ENCODE results near the gene PDCD10.

Gene PDCD10

DNA sequence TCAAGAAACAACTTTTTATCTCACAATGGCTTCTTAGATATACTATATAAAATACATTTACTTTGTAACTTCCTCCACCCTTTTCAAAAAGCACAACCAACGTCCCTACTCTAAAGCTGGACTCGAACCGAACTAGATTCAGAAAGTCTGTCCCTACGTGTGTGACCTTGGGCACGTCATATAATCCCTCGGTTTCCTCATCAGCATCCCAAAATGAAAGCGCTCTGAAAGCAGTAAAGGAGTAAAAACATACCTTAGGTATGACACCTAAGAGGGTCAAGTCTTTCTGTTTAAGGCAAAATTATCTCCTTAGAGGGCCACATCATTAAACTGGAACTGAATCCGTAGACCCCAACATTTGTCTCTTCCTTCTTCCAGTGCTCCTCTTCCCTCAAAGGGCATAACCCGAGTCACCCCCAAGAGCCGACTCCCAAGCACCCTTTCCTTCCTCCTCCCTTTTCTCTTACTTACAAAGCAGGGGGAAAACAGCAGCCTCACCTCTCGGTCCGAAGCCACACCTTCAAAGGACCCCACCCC lies 663 bp downstream of the PDCD10 start:
- no peak for DNase-seq

DNA sequence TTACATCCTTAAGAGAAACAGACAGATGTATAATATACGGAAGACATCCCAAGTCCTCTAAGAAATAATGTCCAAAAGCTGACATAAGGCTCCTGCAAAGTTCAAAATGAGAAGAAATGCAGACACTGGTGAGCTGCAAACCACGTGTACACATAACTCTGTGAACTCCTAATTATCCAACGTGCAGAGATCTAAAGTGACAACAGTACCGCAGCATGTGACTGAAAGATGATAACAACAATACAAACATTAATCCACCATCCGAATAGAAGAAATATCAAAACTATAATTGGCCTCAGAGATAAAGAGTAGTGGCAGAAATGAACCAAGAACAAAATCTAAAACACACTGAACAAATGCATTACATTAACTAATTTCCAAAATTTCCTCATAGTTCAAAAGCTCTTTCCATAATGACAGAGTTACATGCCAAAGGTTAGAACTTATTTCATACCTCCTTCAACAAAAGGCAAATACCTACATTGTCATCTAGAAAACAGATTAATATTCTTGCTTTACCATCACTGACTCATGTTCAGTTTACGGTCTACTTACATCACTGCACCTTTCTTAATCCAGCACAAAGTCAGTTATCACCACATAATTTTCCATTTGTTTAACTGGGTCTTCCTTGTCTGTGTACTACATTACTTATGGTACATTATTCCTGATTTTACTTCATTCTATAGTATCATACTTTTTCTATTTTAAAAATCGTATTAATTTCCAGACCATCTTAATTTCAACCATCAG lies 2.2 kb downstream of the PDCD10 start:
- DNase-seq, result no peak

DNA sequence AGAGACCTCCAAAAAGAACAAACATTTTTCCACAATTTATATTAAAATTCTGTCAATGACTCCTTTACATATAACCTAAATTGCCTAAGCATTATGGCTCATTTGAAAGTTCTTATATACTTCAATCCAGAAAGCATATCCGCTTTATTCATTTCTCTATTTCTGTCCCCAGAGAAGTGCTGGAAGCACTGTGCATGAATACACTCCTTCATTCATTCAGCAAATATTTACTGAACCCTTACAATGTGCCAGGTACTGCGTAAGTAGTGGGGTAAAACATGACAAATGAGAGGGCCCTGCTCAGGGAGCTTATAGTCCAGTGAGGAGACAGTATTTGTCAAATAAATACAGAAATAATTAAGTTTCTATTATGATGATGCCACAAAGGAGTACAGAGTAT lies 3.3 kb downstream of the PDCD10 start:
- DNase-seq, result peak; percentile 84

DNA sequence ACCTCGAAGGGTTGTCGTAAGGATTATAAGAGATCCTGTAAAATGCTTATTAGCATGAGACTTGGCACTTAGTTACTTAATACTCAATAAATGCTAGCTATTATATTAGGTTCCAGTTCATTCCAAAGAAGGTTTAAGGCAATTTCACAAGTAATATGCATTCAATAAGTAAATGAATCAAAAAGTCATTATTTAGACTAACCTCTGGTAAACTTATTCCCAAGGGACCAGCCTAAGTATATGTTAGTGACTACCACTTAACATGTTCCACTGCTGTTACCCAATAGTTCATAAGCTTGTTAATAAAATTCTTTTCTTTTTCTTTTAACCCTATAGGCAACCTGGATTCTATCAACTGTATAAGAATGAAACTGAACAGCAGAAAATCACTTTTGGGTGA lies 5.1 kb downstream of the PDCD10 start:
- no peak for DNase-seq

DNA sequence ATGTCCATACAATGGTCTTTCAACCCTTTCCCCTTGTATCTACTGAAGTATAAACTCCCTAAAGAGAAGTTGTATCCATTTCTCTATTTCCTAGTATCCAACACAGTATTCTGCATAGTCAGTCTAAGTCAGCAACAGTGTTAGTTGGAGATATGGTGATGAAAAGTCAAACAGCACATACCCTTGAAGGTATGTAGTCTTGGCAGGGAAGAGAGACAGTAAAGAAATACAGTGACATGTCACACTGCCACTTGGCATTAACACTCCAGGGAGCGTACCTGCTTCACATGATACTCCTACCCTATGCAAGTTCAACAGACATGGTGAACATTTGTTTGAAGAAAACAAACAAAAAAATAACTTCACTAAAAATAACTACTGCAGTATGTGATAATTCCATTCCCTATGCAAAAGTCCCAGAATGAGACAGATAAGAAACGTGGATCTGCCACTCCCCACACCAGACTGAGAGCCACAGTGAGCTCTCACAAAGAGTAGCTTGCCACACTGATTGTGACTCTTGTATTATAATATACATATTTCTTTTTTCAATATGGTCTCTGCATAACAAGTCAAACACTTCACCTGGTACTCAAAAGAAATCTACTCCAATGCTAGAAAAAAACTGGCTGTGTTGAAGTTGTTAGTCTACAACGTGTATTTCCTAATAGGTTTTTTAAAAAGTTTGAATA lies 5.9 kb downstream of the PDCD10 start:
- no peak for DNase-seq

DNA sequence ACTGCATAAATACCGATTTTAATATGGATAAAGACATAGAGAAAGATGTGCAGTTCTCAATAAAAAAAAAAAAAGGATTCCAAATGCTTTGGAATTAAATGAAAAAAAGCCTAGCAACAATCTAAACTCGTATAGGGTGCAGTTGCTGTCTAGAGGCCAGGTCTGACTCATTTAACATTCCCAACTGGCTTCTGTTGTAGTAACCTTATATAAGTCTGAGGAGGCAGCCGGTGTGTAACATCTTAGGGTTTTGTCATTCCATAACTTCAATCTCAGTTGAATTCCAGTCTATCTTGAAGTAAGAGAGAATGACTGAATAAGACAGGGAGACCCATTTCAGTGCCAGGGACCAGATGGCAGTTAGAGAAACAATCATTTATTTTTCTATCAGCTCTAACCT lies 6.5 kb downstream of the PDCD10 start:
- DNase-seq, result no peak

DNA sequence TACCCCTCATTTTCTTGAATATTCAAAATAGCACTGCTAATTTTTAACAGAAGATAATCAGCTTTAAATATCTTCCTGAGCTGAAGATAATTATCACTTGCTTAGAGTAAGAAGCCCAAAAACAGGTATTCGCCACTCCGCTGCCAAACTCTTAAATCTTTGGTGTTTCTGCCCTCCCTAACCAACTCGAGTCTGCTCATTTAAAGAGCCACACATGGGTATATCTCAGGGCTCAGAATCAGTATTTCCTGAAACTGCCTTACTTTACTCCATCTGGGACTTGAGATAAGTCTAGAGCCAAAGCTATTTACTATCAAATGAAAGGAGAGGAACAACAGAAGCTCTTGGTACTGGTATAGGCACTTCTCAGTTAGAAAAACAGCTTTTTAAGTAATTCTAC lies 10.8 kb downstream of the PDCD10 start:
- no peak for DNase-seq

DNA sequence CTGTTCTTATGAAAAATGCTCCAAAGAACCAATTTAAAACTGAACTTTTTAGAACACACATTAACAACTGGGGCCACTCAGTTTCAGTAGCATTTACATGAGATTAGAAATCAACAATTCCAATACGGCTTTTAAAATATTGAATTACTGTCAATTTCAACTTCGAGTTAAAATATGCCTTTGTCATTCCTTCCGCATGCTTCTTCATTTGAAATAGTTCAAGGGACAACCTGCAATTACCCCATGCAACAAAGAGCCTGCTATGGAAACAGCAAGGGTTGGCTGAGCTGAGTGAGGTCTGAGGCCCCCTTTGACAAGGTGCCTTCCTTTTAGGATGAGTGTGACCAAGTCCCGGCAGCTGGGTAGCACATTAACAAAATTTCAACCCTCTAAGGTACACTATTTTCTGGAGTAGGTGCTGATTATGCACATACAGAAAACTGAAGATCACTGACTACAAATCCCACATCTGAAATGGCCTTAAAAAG lies 11.6 kb downstream of the PDCD10 start:
- DNase-seq, result no peak

DNA sequence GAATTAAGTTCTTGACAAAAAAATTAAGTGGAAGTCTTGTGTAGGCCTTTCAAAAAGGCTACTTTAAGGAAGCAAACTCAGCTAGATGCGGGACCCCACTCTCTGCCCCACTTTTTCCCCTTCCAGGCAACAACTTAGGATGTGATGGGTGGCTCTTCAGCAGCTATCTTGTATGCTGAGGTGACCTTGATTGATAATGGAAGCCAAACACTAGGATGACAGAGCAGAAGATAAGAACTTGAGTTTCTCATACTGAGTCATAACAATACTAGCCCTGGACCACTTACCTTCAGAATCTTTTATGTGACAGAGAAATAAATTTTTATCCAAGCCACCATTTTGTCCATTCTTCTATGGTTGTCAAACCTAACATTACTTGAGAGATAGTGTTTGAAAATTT lies 16.1 kb downstream of the PDCD10 start:
- no peak for DNase-seq

DNA sequence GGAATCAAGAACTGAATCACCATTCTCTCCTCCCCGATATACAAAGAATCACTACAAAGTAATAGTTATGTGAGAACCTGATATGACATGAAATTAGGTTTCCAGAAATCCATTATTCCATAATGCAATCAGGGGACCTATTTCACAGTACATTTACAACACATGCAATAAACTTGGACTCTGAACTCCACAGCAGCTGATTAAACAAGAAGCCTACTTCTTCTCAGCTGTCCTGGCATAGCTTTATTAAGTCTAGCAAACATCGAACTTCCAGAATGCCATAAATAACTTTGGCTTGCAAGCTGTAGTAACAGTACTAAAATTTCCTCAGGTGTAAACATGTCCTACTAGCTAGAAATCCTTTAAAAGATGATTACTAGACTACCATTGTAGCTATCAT lies 17.8 kb downstream of the PDCD10 start:
- DNase-seq, result peak; percentile 88

DNA sequence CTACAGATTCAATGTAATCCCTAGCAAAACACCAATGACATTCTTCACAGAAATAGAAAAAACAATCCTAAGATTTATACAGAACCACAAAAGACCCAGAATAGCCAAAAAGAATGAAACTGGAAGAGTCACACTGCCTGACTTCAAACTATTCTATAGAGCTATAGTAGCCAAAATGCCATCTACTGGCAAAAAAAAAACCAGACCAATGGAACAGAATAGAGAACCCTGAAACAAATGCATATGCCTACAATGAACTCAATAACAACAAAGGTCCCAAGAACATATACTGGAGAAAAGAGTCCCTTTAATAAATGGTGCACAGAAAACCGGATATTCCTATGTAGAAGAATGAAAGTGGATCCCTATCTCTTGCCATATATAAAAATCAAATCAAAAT lies 19.8 kb downstream of the PDCD10 start:
- no peak for DNase-seq

DNA sequence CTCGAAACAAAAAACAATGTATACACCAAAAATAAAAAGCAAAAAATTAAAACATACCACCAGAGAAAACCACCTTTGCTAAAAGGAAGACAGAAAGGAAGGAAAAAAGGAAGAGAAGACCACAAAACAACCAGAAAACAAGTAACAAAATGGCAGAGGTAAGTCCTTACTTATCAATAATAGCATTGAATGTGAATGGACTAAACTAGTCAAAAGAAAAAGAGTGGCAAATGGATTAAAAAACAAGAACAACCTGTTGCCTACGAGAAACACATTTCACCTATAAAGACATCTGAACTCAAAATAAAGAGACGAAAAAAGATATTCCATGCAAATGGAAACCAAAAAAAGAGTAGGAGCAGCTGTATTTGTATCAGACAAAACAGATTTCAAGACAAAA lies 22.2 kb downstream of the PDCD10 start:
- DNase-seq, result no peak

DNA sequence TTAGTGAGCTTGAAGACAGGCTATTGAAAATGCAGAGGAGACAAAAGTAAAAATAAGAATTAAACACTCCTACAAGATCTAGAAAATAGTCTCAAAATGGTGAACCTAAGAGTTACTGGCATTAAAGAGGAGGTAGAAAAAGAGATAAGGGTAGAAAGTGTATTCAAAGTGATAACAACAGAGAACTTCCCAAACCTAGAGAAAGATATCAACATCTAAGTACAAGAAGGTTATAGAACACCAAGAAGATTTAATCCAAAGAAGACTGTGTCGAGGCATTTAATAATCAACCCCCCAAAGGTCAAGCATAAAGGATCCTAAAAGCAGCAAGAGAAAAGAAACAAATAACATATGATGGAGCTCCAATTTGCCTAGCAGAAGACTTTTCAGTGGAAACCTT lies 23.3 kb downstream of the PDCD10 start:
- DNase-seq, result no peak

DNA sequence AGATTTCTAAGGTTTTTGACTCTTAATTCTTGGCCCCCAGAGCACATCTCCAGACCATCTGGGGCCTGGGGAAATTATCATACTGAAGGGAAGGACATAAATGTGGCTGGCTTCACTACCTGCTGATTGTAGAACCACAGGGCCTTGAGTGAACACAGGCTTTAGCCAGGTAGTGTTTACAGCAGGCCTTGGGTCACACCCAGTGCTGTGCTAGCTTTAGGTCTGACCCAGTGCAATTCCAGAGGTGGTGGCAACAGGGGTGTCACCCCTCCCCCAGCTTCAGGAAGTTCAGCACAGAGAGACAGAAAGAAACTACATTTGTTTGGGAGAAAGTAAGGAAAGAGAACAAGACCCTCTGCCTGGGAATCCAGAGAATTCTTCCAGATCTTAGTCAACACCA lies 24.1 kb downstream of the PDCD10 start:
- no peak for DNase-seq

DNA sequence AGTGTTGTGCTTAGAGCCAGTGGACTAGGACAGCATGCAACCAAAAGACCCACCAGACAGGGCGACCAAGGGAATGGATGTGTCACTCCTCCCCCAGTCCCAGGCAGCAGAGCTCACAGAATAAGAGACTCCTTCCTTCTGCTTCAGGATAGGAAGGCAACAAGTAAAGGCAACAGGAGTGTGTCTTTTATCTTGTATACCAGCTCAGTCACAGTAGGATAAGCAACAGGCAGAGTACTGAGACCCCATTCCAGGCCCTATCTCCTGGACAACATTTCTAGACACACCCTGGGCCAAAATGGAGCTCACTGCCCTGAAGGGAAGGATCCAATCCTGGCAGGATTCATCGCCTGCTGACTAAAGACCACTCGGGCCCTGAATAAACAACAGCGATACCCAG lies 25.0 kb downstream of the PDCD10 start:
- DNase-seq, result no peak

DNA sequence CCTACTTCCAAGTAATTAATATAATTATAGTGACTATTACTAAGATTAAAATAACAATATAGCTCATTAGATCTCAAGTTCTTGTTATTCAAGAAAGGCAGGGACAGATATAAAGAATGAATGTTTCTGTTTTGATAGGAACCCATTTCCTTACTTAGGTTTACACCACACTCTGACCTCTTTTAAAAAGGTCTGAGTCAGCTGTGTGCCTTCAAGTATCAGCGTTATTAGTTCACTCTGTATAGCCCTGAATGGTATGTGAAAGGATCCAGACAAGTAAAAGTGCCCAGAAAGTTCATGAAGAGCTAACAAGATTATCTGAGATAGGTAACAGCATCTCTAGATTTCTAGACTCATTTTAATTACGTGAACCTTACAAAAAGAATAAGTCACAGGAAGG lies 28.9 kb downstream of the PDCD10 start:
- DNase-seq, result no peak

DNA sequence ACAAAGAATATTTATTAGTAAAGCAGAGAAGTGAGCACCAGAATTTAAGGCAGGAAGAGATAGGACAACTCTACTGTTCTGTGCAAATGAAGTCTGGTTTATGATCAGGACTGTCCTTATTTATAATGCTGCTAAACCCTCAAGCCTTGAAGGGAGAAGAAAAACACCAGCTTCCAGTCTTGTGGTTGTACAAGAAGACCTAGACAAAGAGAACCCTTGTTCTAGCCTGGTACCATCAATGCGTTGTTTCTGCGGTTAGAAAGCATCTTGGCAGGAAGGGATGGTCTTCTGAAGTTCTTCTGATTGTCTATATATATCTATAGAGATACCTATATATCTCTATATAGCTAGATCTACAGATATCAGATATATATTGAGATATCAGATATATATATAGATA lies 33.8 kb downstream of the PDCD10 start:
- DNase-seq, result no peak

DNA sequence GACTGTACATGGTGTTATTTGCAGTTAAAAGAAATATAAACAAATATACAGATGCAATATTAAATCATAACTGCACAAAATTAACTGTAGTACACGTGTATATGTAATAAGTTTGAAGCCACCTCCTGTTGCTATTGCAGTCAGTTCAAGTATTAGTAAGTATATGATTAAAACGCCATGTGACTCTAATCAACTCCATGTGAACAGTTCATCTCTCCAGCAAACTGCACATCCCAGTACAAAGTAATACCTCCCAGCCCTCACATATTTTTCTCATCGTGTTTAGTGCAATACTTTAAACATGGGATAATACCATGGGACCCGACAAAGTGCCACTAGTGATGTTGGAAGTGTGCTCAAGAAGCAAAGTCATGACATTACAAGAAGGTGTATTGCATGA lies 34.6 kb downstream of the PDCD10 start:
- DNase-seq, result no peak

DNA sequence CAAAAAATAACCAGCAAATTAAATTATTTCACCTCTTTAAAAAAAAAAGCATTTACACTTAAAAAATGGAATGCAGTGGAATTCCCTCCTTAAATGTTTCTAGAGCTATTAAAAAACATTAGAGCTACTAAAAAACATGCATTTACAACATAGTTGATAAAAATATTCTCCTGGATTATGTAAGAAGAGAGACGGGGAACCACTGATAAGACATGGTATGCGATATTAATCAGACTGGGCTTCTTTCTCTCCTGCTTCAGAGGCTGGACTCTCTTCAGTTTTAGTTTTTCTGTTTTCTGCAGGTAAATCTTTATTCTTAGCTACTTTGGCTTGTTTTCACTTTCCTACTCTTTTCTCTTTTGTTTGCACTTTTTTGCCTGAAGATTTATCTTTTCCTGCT lies 40.6 kb downstream of the PDCD10 start:
- no peak for DNase-seq

DNA sequence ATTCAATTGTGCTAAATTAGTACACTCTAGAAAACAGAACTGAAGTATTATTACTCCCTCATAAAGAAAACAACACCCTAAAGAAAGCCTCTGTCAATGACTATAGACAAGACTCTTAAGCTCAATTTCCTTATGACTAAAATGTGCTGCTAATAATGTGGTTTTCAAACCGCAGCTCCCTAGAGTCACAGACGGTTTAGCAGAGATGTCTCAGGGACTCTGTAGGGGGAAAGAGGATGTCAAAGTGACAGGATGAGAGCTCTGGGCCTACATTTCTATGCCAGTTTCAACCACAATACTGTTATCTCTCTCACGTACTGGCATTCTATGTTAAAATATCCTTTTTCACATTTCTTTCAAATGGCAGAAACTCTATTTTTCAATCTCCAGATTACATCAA lies 43.3 kb downstream of the PDCD10 start:
- no peak for DNase-seq

DNA sequence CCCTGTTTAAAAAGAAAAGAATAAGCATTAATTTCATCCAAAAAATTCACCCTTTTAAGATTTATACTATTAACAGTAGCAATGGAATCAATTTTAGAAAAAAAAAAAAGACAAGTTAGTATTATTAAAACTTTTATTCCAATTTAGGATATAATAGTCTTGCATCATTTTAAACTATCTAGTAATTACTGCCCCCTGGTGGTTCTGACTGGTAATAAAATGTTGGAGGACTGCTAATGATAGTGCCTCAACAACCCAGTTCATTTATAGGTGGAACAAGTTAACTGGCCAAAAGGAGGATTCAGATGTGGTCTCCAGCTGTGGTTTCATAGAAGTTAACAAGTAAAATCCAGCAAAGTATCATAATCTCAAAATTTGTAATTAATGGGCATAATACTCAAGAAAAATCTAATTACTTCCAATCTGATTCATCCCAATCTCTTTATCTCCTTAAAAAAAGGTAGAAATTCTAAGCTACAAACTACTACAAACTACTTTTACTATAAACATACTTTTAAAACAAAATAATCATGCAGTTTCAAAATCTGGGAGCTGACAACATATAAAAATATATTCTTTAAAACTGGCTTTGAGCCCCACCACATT lies 50.2 kb downstream of the PDCD10 start:
- peak; percentile 25 for DNase-seq

DNA sequence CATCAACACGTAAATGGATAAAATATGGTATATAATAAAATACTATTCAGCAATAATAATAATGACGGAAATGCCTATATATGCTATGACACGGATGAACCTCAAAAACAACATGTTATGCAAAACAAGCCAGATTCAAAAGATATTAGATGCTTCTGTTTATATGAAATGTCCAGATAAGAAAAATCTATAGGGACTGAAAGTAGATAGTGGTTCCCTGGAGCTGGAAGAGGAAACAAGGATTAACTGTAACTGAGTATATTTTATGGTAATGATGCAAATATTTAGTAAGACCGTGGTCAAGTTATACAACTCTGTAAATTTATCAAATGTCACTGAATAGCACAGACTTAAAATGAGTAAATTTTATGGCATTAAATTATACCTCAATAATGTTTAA lies 55.2 kb downstream of the PDCD10 start:
- DNase-seq, result no peak

DNA sequence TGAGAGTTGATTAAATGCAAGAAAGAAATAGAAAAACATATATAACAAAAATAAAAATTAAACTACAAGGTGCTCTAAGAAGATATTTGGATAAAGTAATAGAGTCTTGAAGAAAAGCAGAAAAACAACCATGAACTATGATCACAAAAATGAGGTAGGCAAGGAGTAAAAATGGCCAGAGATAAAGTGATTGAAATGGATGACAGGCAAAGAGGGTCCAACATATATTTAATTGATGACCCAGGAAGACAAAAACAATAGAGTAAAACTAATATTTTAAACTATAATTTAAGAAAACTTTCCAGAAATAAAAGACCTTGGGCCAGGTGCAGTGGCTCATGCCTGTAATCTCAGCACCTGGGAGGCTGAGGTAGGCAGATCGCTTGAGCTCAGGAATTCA lies 58.8 kb downstream of the PDCD10 start:
- DNase-seq, result no peak

DNA sequence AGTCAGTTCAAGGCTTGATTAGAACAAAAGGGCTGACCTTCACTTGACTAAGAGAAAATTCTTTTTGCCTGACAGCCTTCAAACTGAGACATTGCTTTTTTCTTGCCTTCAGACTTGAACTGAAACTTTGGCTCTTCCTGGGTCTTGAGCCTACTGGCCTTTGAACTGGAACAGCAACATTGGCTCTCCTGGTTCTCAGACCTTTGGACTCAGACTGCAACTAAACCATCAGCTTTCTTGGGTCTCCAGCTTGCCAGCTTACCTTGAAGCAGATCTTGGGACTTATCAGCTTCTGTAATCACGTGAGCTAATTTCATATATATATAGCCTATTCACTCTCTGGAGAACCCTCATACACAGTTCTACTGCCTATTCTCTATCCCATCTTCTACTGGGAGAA lies 61.5 kb downstream of the PDCD10 start:
- no peak for DNase-seq

Data from SHP77 treated with DMSO at 0.1 percent for 48 hours (cell line).